SU-DHL-6 (cell line): ENCODE data around the gene TMEM108.

Source experiments
- H2AFZ ChIP-seq: fragments of 200-600 bp; sonication (generic); 2 replicates; pipeline ENCODE4 v1.6.1; 2014; ENCODE audit warnings: low read depth, mild to moderate bottlenecking, moderate library complexity, mixed read lengths, antibody characterized with exemption, low read length; ENCODE audit not compliant: severe bottlenecking
- H3F3A ChIP-seq: fragments of 200-600 bp; shearing (Covaris generic); 2 replicates; pipeline ENCODE4 v1.6.0; 2016; ENCODE audit warnings: antibody characterized with exemption, mild to moderate bottlenecking; ENCODE audit not compliant: insufficient read depth
- H3K27ac ChIP-seq: fragments of 200-600 bp; sonication (generic); 2 replicates; pipeline ENCODE4 v1.5.1; 2016; ENCODE audit warnings: low read depth, mild to moderate bottlenecking, low read length, moderate library complexity, mixed read lengths
- H3K27me3 ChIP-seq: fragments of 200-600 bp; sonication (generic), shearing (Covaris generic); 2 replicates; pipeline ENCODE4 v1.6.0; 2014; ENCODE audit warnings: mild to moderate bottlenecking, low read length
- H3K36me3 ChIP-seq: fragments of 200-600 bp; sonication (generic); 2 replicates; pipeline ENCODE4 v1.6.1; 2014; ENCODE audit warnings: mild to moderate bottlenecking, low read length, mixed read lengths
- H3K4me2 ChIP-seq: fragments of 300-600, 200-600 bp; shearing (Covaris generic), sonication (generic); 2 replicates; pipeline ENCODE4 v1.6.0; 2014; ENCODE audit warnings: low read length, low read depth, mild to moderate bottlenecking; ENCODE audit not compliant: poor library complexity, severe bottlenecking
- H3K4me3 ChIP-seq: fragments of 200-600 bp; sonication (generic); 2 replicates; pipeline ENCODE4 v1.5.1; 2014; ENCODE audit warnings: antibody characterized with exemption, low read length, mild to moderate bottlenecking, mixed read lengths; ENCODE audit not compliant: insufficient read depth, poor library complexity, severe bottlenecking
- H3K79me2 ChIP-seq: fragments of 200-600 bp; sonication (generic); 2 replicates; pipeline ENCODE4 v1.6.1; 2014; ENCODE audit warnings: mild to moderate bottlenecking, low read length, moderate library complexity; ENCODE audit not compliant: insufficient read depth
- H3K9ac ChIP-seq: fragments of 200-600 bp; sonication (generic); 2 replicates; pipeline ENCODE4 v1.7.0; 2014; ENCODE audit warnings: mild to moderate bottlenecking, low read length
- H3K9me2 ChIP-seq: fragments of 200-600 bp; sonication (generic); replicated peaks from 2 replicates; pipeline ENCODE4 v1.6.1; 2014; ENCODE audit warnings: low read length; ENCODE audit not compliant: insufficient read depth
- H3K9me3 ChIP-seq: fragments of 200-600 bp; sonication (generic); 2 replicates; pipeline ENCODE4 v1.6.1; 2014; ENCODE audit warnings: low read length, mixed read lengths; ENCODE audit not compliant: insufficient read depth
- H4K20me1 ChIP-seq: fragments of 200-600 bp; sonication (generic); 2 replicates; pipeline ENCODE4 v1.6.1; 2014; ENCODE audit warnings: low read depth, mild to moderate bottlenecking, antibody characterized with exemption, low read length, moderate library complexity, mixed read lengths
- CTCF ChIP-seq: fragments of 200-600 bp; sonication (generic); IDR thresholded peaks from one replicate; pipeline ENCODE4 v1.5.1; 2017; ENCODE audit warnings: antibody characterized with exemption, mild to moderate bottlenecking, low read length, moderate library complexity; ENCODE audit not compliant: insufficient read depth, poor library complexity, severe bottlenecking
- EZH2phosphoT487 ChIP-seq: fragments of 200-600 bp; sonication (generic), shearing (Covaris generic); conservative IDR thresholded peaks from 2 replicates; pipeline ENCODE4 v1.6.1; 2018; ENCODE audit warnings: mild to moderate bottlenecking, antibody characterized with exemption, low read length, moderate library complexity, mixed read lengths

The TMEM108 gene

GRCh38 chr3:133065193-133065961 is 27.2 kb downstream of the TMEM108 start:
- Histone ChIP-seq H3K9me3 (no peaks in the 10 kb centered on the region), H4K20me1 (no peaks in the 10 kb centered on the region), H3K9me2 (no peaks in the 10 kb centered on the region), H3K27ac (no peak overlapping the region), H2AFZ (no peak overlapping the region), H3F3A (no peaks in the 10 kb centered on the region), H3K4me2 (no peak overlapping the region), H3K9ac (no peak overlapping the region), H3K27me3 (no peaks in the 10 kb centered on the region), H3K4me3 (no peak overlapping the region), H3K36me3 (no peaks in the 10 kb centered on the region), H3K79me2 (no peaks in the 10 kb centered on the region)
- no peak for TF ChIP-seq CTCF

GRCh38 chr3:133066026-133066425 is 27.8 kb downstream of the TMEM108 start:
- no peaks in the 10 kb centered on the region for H3K9me3 ChIP-seq
- H3K27me3 ChIP-seq = no peaks in the 10 kb centered on the region
- no peak overlapping the region for H3K4me3 ChIP-seq
- no peak overlapping the region for H3K27ac ChIP-seq
- no peaks in the 10 kb centered on the region for H4K20me1 ChIP-seq
- no peaks in the 10 kb centered on the region for H3K79me2 ChIP-seq
- H3F3A ChIP-seq = no peaks in the 10 kb centered on the region
- H2AFZ ChIP-seq = no peak overlapping the region
- H3K9me2 ChIP-seq = no peaks in the 10 kb centered on the region
- H3K36me3 ChIP-seq = no peaks in the 10 kb centered on the region
- TF ChIP-seq EZH2phosphoT487 = no peak
- TF ChIP-seq CTCF = no peak
- H3K9ac ChIP-seq = no peak overlapping the region
- H3K4me2 ChIP-seq = no peak overlapping the region

- H3K9me3 ChIP-seq = no peaks in the 10 kb centered on the region
- H2AFZ ChIP-seq = no peak overlapping the region
- no peaks in the 10 kb centered on the region for H3F3A ChIP-seq
- no peaks in the 10 kb centered on the region for H3K36me3 ChIP-seq
- H3K27me3 ChIP-seq = no peaks in the 10 kb centered on the region
- no peaks in the 10 kb centered on the region for H3K79me2 ChIP-seq
- no peak overlapping the region for H3K9ac ChIP-seq
- no peak overlapping the region for H3K27ac ChIP-seq
- no peak overlapping the region for H3K4me3 ChIP-seq
- no peaks in the 10 kb centered on the region for H4K20me1 ChIP-seq
- no peak for TF ChIP-seq CTCF
- no peak for TF ChIP-seq EZH2phosphoT487
- no peak overlapping the region for H3K4me2 ChIP-seq
- no peaks in the 10 kb centered on the region for H3K9me2 ChIP-seq
These were observed 31.5 kb downstream of the TMEM108 start for GRCh38 chr3:133069556-133070286.
